ENCODE measurements around the gene TLE3.

TLE3 gene

DNA sequence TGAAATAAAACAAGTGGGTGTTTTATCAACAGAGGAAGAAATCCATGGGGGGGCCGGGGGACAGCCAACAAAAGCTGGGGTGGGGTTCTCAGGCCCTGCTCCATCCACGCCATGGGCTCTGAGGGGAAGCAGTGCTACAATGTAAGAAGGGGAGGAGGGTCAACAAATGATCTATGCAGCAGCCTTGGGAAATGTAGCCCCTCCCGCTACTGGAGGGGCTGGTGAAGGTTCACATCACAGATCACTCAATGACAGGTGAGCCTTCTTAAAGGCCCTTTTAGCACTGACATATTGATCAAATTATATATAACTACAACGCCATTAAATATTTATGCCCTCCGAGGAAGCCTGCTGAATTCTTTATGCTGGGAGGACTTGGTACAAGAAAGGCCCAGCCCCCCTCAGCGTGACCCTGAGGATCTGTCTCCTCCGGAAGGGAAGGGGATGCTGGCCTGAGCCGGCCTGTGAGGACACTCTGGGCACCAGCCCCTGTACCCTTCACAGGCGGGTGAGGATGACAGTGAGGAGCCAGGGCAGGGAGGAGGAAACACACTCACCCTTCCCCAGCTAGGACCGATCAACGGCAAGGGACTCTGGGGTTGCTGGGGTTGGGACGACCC is 15.3 kb downstream of the TLE3 start:
- no peak for DNase-seq

DNA sequence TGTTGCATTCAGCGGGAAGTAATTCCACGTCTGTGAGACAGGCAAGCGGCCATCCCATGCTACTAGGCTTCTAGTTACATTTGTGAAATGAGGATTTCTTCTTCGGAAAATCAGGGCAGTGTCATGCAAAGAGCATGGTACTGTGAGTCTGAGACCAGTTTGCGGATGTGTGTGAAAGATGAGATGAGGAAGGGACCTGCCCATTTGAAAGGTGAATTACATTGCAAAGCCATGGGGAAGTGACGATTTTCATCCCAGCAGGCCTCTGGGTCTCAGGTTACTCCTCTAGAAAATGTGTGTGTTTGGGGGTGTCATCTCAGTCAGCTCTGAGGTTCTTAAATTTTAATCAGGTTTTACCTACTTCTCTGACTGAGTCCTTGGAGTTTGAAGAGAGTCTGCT is 16.1 kb downstream of the TLE3 start:
- no peak for DNase-seq

DNA sequence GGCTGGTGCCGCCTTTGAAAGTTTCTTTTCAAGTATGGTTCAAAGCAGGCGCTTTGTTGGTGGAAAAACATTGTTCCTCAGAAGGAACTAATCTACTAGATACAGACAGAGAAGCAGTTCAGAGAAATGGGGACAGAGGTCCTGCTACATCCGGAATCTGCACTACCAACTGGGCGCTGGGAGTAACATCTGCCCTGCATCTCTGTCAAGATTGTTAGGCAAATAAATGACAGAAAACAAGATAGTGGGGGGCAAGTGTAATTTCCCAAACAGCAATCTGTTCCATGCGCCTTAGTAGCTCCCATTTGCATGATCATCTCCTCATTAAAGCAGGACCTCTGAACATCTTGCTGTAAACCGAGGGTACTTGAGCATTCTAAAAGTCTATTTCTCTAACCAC is 17.4 kb downstream of the TLE3 start:
- DNase-seq, result no peak

DNA sequence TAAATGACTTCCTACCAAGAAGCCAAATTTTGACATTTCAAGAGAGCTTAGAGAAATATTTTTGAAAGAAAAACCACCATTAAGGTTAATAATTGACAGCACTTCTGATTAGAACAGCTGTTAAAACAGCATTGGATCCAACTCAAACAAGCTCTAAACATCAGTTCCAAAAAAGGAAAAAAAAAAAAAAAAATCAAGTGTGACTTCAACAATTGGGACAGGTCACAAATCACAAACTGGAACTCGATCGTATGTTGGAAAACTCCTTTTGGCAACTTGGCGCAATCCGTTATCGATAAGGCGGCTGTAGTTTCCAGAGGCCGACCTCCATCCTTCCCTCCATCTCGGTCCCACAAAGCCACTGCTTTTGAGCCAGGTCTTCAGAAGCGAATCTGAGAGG is 17.8 kb downstream of the TLE3 start:
- no peak for DNase-seq

DNA sequence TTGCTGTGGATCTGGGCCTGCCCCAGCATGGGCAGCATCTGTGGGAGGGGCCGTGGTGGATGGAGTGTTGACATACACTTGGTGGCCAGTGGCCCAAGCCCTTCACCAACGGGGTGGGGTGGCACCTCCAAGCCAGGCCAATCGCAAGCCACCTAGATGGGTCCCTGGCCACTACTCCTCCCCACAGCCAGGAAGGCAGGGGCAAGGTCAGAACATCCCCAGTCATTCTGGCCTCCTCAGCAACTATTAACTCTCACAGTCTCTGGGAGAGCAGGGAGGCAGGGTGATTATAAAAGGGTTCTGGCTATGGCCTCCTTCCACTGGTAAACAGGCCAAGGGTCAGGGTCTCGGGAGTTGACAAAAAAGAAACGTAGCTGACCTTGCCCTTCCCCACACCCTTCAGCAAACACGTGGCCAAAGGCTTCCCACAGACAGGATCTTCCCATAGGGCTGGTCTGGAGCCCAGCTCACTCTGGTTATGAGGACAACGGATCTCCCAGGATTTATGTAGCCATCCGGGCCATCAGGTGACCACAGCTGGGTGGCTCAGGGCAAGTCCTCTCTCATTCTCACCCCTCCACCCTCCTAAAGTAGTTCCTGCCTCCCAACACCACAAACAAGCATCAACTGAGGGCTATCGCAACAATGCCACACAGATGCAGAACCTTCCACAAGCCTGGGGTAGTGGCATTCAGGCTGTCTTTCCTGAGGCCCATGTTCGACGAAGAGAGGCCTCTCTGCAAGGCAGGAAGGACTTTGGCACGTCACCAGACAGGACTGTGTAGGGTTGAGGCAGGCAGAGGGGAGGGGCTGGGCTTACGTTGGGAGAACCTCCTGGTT is 18.9 kb downstream of the TLE3 start:
- no peak for DNase-seq

DNA sequence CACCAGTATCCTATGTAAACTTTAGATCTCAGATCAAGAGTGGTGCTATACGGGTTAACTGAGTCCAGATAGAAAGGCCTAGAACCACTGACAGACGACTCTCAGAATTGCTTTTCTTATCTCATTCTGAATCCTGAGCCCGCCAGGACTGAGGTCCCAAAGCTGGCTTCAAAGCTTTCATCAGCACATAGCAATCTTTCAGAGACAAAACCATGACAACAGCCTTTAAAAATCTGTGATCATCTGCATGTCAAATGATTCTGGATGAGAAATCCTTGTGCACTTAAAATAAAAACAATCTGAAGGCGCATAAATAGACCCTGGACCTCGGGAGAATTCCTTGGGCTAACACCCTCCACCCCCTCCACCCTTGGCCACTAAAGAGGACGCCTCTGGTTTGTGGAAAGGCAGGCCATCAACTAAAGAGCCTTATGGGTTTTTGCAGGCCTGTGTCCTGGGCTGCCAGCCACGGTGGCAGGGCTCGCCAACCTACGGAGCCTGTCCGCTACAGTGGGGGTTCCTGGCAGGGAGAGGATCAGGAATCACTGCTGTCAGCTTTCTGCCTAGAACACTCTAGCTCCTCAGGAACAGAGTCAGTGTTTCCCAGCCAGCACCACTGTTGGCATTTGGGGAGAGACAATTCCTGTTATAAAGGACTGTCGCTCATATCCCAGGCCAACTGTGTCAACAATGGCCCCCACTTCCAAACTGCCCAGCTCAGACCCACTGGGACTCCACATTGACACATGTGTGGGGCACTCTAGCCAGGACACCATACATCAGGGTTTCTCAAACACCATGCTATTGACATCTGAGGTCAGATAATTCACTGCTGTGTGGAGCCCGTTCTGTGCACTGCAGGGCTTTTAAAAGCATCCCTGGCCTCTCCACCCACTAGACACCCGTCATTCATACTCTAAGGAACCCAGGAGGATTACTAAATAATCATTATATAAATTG is 20.2 kb downstream of the TLE3 start:
- no peak for DNase-seq

DNA sequence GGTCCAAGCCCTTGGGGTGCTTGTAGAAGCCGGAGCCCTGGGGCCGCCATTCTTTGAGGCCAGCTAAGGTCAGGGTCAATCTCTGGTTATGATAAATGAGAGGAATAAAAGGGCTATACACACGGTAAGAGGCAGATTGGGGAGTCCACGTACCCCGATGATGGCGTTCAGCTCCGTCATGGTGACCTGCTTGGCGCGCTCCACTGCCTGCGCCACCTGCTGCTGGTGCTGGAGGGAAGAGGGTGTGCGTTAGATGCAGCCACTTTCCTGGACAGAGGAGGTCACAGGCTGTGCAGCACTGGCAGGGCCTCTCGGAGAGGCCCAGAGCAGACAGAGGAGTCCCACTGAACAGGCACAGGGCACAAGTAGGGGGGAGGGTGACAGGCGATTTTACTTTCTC is 23.3 kb downstream of the TLE3 start:
- DNase-seq, result no peak

DNA sequence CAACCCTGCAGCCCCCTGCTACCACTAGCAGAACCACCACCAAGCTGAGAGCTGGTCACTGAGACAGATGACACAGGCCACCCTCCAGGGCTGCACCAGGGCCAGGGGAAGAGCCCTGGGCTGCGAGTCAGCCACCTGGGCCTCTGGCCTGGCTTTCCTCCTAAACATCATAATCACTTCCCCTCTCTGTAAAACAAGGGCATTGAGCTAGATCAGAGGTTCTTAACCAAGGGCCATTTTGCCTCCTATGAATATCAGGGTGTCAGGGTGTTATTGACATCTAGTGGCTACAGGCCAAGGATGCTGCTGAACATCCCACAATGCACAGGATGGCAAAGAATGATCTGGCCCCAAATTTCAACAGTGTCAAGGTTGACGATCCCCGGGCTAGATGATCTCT is 25.2 kb downstream of the TLE3 start:
- no peak for DNase-seq

DNA sequence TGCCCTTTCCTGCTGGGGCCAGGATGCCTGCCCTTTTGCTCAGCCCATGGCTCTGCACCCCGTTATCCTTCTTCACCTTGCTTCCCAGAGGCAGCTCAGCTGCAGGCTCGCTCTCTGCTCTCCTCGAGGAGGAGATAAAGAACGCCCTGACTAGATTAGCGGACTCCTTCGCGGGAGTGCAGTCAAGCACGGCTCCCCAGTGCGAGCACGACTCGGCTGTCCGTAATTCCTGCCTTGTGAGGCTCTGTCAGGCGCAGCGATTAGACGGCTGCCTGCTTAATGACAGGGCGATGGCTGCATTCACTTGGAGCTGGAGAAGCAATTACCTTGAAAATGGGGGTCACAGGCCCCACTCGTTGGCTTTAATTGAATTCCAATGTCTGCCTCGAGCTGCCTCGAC is 25.9 kb downstream of the TLE3 start:
- DNase-seq, result no peak

DNA sequence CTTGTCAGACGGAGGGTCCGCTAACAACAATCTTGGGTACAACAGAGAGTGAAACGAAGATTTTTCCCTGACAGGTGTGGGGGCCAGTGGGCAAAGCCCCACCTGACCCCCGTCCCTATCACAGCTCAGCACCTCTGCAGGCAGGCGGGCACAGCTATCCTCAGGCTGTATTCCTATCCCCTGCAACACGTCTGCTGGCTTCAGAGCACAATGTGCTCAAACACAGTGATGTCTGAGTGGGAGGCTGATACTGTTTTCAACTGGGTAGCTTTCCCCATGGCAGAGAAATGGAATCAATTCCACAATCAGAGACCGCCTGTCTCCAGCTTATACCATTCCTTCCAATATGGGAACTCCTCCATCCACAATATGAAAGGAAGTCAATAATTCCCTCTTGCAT is 28.0 kb downstream of the TLE3 start:
- DNase-seq, result no peak

DNA sequence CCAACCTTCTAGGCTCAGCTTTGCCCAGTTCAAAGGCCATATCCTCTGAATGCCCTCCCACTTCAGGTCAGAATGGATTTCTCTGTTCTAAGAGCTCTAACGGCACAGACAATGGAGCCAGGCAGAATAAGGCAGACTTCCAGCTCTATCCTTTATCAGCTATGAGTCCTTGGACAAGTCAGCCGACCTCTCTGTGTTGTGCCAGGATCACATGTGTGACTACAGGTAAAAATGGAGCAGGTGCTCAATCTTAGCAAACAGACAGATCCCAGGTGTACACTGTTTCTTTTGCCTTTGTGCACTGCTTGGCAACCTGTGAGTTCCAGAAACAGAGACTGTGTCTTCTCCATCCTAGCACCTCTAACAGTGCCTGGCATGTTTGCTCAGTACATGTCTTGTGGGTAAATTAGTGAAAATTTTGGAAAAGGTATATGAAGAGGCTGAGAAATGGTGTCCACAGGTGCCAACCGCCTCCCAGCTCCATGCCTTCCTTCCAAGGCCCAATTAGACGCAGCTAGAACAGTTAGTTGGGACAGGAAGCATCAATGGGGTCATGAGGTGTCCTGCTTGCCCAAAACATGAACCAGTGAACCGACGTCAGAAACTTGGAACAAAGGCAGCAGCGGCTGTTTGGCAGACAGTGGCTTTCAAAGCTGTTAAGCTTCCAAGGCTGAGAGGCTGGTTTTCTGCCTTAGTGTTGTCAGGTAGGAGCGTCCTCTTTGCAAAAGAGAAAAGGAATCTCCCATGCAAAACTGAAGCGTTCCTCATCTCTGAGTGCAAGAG is 28.7 kb downstream of the TLE3 start:
- no peak for DNase-seq

DNA sequence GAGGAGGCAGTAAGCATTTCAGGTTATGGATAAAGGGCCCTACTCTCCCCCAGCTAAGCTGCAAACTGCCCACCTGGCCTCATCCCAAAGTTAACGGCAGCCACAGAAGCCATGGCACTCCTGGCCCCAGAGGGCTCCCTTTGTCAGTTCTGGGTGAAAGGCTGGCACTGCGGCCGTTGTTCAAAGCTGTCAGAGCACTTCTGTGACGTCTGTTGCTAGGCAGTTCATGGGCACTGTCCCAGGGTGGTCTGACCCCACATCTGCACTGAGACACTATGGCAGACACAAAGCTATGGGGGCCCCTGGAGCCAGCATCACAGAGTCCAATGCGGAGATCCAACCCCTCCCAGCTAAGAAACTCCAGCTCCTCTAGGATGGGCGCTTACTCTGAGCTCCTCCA is 30.0 kb downstream of the TLE3 start:
- no peak for DNase-seq

DNA sequence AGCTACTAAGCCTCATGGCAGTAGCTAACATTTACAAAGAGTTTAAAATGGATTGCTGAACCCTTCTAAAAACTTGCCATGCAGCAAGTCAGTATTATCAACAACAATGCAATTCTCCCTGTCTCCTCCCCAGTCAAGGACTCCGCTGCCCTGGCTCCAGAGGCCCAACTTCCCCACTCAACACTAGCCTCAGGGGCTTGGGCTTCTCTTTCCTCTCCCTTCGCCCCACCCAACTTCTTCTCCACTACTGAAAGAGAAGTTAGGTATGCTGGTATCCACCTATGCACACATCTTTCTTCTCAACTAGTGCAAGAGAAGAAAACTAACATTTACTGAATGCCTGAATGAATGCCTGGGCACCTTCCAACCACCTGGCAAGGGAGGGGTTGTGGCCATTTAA is 30.7 kb downstream of the TLE3 start:
- no peak for DNase-seq

DNA sequence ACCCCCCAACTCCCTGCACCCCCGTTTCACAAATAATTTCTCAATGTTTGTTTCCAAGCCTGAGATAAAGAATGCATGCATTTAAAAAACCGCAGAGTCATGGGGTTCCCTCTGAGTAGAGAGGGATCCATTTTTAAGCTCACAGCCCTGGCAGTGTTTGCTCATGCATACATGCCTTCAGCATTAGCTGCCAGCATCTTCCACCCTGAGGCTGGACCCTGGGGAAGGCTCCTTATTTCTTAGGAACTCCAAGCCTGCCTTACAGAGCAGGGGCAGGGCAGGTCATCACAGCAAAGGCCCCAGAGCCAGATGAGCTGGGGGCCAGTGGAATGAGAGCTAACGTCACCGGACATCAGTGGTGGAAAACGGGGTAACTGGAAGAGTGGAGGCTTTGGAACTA is 31.3 kb downstream of the TLE3 start:
- DNase-seq, result no peak

DNA sequence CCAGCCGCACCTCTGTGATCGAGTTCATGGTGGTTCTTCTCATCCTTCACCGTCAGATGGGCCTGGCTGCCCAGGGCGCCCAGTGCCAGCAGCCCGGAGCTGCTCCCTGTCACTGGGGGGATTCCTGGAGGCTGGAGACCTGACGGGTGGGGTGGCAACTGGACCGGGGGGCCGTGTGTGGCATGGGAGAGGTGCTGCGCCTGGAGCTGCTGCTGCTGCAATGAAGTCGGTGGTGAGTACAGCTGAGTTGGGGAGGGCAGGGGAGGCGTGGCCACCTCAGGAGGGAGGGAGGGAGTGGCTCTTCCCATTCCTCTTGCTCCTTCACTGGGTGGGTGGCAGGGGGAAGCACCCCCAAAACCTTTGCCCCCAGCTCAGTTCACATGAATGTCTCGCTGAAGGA is 31.7 kb downstream of the TLE3 start:
- DNase-seq, result no peak

DNA sequence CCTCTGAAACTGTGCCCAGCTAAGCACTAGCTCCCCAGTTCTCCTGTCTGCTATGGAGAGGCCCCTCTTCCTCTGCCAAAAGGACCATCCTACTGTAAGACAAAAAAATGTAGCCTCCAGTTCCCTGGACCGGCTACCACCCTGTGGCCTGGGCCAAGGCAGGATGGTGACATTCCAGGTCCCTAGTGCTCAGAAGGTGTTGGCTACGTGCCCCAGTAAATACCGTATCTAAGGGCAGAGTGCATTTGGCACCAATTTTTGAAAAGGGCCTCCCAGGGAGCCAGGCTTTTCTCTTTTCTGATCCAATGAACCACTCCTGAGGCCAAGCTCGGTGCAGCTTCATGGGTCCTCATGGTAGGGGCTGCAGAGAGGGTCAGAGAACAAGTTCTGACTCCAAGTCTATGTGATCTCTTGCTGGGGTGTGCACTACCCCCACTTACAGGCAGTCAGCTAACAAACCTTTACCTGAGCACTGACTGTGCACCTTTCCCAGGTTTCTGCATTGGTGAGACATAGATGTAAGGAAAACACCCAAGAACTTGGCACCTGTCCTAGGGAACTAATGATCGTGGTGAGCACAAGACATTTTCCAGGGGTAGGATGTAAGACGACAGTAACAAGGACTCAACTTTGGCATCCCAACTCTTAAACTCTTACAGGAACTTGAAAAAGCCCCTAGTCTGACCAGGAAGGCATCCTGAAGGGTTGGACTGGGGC is 32.6 kb downstream of the TLE3 start:
- DNase-seq, result no peak

DNA sequence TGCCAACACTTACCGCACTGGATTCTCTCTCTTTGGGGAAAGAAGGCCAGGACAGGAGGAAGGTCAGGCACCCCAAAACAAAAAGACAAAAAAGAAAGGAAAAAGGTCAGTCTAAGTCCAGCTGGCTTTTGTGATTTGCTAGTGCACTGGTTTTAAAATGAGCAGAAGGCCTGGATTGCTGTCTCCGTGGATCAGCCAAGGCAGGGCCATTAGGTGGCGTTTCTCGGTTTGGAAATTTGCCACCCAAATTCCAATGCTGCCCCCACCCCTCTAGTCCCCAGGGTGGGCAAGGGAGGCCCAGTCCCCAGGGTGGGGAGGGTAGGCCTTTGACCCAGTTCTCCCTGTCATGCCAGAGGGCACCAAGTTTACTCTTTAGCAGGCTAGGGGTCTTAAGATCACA is 33.3 kb downstream of the TLE3 start:
- no peak for DNase-seq

DNA sequence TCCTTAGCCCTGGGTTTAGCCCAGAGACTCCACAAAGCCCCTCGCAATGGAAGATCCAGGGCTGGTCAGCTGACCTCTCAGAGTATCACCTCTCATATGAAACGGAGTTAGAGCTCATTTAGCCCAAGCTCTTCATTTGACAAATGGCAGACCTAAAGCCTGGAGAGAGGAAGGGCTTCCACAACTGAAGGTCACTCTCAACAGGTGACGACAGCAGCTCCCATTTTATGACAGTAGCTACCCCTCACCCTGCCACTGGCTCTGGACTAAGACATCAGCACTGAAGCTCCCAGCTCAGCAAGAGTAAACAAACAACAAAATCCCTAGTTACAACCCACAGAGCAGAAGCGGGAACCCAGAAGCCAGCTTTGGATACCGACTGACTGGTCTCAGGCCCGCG is 33.7 kb downstream of the TLE3 start:
- DNase-seq, result no peak

DNA sequence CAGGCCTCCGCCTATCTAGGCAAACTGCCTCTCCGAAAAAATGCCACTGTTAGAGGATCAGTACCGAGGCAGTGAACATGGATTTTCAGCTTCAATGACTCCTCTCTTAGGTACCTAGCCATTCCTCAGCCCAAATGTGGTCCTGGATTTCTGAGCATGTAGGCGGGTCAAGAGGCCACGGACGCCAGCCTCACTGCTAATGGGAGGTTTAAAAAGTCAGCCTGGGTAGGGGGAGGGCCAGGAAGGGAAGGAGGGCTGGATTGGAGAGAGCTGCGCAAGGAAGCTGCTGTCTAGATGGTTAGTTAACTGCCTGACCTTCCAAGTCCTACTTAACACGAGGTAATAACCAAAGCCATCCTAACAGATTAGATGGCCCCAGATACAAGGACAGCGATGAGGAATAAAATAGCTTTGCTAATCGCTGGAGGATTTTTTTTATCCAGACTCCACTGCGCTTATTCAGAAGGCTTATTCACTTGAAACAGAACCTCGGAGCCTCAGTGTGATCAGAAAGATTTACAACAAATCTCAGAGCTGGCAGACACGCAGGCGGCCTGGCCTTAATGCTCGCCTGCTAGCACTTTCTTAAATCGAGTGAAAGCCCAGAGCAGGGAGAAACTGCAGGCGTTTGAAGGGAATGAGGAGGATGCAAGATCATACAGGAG is 34.3 kb downstream of the TLE3 start:
- DNase-seq, result no peak

DNA sequence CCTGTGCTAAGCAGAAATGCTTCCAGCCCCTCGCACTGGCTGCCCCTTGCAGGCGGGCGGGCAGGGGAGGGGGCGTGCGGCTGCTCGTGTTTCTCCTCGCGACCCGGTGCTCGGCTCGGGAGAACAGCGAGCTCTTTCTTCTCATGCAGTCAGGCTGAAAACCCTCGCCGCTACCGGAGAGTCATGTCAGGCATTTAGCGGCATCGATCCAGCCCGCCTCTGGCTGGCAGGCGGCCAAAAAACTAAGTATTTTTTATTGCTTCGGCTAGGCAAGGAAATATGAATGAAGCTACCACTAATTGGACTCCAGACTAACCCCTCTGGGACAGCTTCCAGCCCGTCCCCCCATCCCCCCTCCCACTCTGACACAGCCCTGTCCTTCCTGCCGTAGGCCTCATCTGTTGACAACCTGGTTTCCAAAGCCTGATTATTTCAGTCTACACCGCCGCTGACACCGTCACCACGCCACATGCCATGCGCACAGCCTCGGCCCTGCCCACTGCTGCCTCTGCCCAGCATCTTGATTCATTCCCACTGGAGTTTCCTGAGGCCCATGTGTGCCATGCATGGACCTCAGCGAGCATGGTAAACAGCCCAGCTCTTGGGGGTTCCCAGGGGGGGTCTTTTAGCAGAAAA is 35.3 kb downstream of the TLE3 start:
- no peak for DNase-seq

DNA sequence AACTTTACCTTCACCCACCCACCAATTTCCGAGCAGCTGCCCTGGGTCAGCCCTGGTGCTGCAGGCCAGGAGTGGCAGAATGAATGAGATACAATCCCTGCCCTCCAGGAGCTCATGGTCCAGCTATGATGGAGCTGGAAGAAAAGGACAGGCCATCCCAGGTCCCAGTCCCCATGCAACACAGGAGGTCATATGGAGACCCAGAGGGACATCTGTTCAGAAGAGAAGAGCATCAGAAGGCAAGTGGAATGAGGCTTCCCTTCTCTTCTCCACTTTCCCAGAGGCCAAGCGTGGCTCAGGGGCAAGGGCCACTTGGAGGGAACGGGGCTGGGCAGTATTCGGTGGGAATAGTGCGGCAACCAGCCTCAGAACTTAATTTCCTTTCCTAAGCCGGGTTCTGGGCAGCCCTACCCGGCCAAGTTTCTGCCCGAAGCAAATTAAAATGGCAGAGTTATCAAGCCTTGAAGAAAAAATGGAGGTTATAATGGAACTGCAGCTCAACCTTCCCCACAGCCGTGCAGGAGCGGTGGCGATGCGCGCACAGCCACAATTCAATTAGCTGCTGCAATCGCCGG is 35.9 kb downstream of the TLE3 start:
- DNase-seq, result no peak
